Ovary (tissue), 9 donors: Measurements from ENCODE around the gene ALK. TPM values are rescaled to one million over a fixed set of nuclear protein-coding genes. Genes with fewer than 3 reads are reported as not detected.

ENCODE experiments used
- DNase-seq, 5 donors: peaks; one replicate each; pipeline ENCODE4 v3.0.0-alpha.2; 2019 to 2020
- H3K27ac ChIP-seq, 2 donors: fragments of 200-600 bp; one replicate each; pipeline versions ENCODE4 v1.5.1 to v1.8.0; 2019 to 2022
- H3K27me3 ChIP-seq: fragments of 200-600 bp; one replicate; pipeline ENCODE4 v1.8.0; 2022
- H3K36me3 ChIP-seq: fragments of 200-600 bp; sonication (generic); one replicate; pipeline ENCODE4 v1.5.1; 2019
- H3K4me1 ChIP-seq: one replicate; pipeline ENCODE4 v1.8.1; 2013; ENCODE audit warnings: mild to moderate bottlenecking, moderate library complexity; ENCODE audit not compliant: insufficient read depth
- H3K4me3 ChIP-seq: fragments of 200-600 bp; sonication (generic); one replicate; pipeline ENCODE4 v1.5.1; 2017
- H3K9me3 ChIP-seq, 2 donors: fragments of 200-600 bp in 1 of 2; sonication (generic) in 1 of 2; one replicate each; pipeline versions ENCODE4 v1.5.1 to v1.8.1; 2013 to 2019; ENCODE audit warnings: mild to moderate bottlenecking in 1 of 2, moderate library complexity in 1 of 2
- EP300 ChIP-seq: sonication (generic); formaldehyde crosslinking; IDR thresholded peaks from one replicate; pipeline ENCODE4 v1.6.1; 2017; ENCODE audit warnings: antibody characterized with exemption
- POLR2A ChIP-seq: fragments of 450-650 bp; IDR thresholded peaks from one replicate; pipeline ENCODE4 v1.6.1; 2017; ENCODE audit warnings: antibody characterized with exemption, mild to moderate bottlenecking, moderate library complexity
- WGBS, 3 donors: extraction: QIAGEN DNeasy Blood & Tissue Kit in 1 of 3; methylation state at CpG; one replicate each; pipeline versions ENCODE4 v1.1.5 to v1.1.7; 2013 to 2017; 5-methylcytosine and 5-hydroxymethylcytosine counted together
- intact Hi-C, 4 donors: fragments of 100-400 bp; cut with DNase I; formaldehyde crosslinking; loops; one replicate each; pipeline versions ENCODE4 v1.11.0 to v1.15.1; 2022 to 2023
- polyA plus RNA-seq, 2 donors: library from polyadenylated mRNA; stranded (reverse); fragments of 200-250 nt in 1 of 2; fragments of 350-450 nt in 1 of 2; fragmentation: Illumina TruSeq in 1 of 2; extraction: RNeasy Lipid Tissue Mini Kit (QIAGEN cat#74804) in 1 of 2; gene quantifications; one replicate each; pipeline ENCODE4 v1.2.3, GENCODE V29; 2013 to 2014
- total RNA-seq, 7 donors: library from RNA; depleted of rRNA in 2 of 7; stranded (reverse); fragments of >200 nt in 2 of 7; fragmentation: NEBNext Ultra II Directional in 3 of 7; extraction: Animal tissue kit (Norgen Biotek cat#: 25700) in 3 of 7; gene quantifications; one replicate each; pipeline versions ENCODE4 v1.1.0 to v1.2.4, GENCODE V29; 2016 to 2023
- TF ChIP-seq, protein P1 (sequence below), 3 donors: fragments of 450-650 bp in 2 of 3; fragments of 200-600 bp in 1 of 3; IDR thresholded peaks; one replicate each; pipeline versions ENCODE4 v1.5.1 to v1.8.0; 2016 to 2022; ENCODE audit warnings: antibody characterized with exemption in 3 of 3, mild to moderate bottlenecking in 1 of 3
- donor health status: DM: no; HTN: no; CAD: no; lungs with moderate emphysema.
- donor health status: DM: no; HTN: no; CAD: no.
- donor health status: Bipolar disorder and iron deficiency.
- donor health status: DM: yes; HTN: yes; CAD: no.
- donor health status: DM: no; HTN: no; CAD: no.
- donor health status: DM: yes; HTN: yes; CAD: no.

Gene ALK
- total and polyA plus RNA-seq, 9 donors, result 0.05 to 1.7 (median 0.23) TPM; not detected in 1

DNA sequence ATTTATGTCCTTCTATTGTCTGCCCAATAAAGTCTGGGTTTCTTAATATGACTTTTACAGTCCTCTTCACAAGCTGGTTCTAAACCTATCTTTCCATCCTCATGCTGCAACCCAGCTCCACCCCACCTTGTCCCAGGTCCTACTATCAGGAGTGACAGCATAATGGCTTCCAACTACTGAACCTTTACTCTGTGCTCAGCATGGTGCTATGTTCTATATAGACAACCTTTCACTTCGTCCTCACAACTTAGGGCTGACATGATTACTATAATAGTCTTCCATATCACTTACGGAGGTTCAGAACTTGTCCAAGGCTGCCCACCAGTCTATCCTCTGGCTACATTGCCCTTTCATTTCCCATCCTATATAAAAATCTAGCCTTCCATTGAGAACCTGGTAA lies 256.8 kb downstream of the ALK start:
- TF ChIP-seq, protein P1, sequence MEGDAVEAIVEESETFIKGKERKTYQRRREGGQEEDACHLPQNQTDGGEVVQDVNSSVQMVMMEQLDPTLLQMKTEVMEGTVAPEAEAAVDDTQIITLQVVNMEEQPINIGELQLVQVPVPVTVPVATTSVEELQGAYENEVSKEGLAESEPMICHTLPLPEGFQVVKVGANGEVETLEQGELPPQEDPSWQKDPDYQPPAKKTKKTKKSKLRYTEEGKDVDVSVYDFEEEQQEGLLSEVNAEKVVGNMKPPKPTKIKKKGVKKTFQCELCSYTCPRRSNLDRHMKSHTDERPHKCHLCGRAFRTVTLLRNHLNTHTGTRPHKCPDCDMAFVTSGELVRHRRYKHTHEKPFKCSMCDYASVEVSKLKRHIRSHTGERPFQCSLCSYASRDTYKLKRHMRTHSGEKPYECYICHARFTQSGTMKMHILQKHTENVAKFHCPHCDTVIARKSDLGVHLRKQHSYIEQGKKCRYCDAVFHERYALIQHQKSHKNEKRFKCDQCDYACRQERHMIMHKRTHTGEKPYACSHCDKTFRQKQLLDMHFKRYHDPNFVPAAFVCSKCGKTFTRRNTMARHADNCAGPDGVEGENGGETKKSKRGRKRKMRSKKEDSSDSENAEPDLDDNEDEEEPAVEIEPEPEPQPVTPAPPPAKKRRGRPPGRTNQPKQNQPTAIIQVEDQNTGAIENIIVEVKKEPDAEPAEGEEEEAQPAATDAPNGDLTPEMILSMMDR (IDR thresholded peaks at IDR 0.05), result no peak
- no peak for TF ChIP-seq EP300
- Histone ChIP-seq H3K27me3 (no peaks in the 10 kb centered on the region), H3K9me3 (no peaks in the 10 kb centered on the region), H3K4me3 (no peak overlapping the region), H3K36me3 (no peaks in the 10 kb centered on the region), H3K4me1 (no peaks in the 10 kb centered on the region), H3K27ac (no peak overlapping the region)
- WGBS, 3 donors, result 74 to 90% (median 81%) methylated on average over 2 of the region's 2 CpGs
- no peak for DNase-seq
- intact Hi-C loops, result no loop called here

DNA sequence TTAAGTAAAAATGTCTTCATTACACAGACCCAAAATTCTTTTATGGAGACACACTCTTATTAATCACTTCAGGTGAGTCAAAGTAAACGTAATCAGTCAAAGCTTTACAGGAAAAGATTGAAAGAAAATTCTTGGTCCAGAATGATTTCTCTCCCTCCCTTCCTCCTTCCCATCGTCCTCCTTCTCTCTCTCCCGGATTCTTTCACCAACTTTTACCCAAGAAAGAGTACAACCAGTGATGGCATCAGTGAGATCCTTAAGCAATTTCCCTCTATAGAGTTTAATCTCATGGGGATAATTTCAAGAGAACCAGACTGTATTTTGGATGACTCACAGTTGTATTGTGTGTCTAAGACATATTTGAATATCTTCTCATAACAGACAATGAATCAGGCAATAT lies 258.1 kb downstream of the ALK start:
- H3K9me3 ChIP-seq, result no peaks in the 10 kb centered on the region
- intact Hi-C loops, result no loop called here
- 63 to 83% (median 82%) methylated on average over 3 of the region's 3 CpGs for WGBS, 3 donors
- H3K4me3 ChIP-seq, result no peak overlapping the region
- no peaks in the 10 kb centered on the region for H3K36me3 ChIP-seq
- DNase-seq, result no peak
- H3K27ac ChIP-seq, result no peak overlapping the region
- TF ChIP-seq, protein P1 (IDR thresholded peaks at IDR 0.05), result no peak
- TF ChIP-seq EP300, result no peak
- H3K4me1 ChIP-seq, result no peaks in the 10 kb centered on the region
- no peaks in the 10 kb centered on the region for H3K27me3 ChIP-seq

DNA sequence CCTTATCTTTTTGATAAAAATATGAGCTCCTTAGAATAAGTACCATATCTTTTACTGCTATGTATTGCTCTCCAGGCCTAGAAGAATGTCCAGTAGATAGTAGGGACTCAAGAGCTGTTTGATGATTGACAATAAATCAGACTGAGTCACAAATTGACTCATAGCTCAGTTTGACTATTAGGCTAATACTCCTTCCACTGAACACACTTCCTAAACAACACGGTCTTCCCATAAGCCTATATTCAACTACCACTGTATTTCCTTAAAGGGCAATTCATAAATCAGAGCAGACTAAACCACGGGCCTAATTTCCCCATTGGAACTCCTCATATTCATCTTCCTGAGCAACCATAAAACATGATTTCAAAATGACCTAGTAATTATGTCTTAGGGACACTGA lies 258.5 kb downstream of the ALK start:
- no peaks in the 10 kb centered on the region for H3K9me3 ChIP-seq
- intact Hi-C loops, result no loop called here
- no peaks in the 10 kb centered on the region for H3K27me3 ChIP-seq
- 68 to 78% (median 74%) methylated on average over 2 of the region's 2 CpGs for WGBS, 3 donors
- no peak for DNase-seq
- H3K4me1 ChIP-seq, result no peaks in the 10 kb centered on the region
- no peak overlapping the region for H3K4me3 ChIP-seq
- TF ChIP-seq, protein P1 (IDR thresholded peaks at IDR 0.05), result no peak
- no peak for TF ChIP-seq EP300
- TF ChIP-seq POLR2A, result no peak
- no peak overlapping the region for H3K27ac ChIP-seq
- H3K36me3 ChIP-seq, result no peaks in the 10 kb centered on the region

DNA sequence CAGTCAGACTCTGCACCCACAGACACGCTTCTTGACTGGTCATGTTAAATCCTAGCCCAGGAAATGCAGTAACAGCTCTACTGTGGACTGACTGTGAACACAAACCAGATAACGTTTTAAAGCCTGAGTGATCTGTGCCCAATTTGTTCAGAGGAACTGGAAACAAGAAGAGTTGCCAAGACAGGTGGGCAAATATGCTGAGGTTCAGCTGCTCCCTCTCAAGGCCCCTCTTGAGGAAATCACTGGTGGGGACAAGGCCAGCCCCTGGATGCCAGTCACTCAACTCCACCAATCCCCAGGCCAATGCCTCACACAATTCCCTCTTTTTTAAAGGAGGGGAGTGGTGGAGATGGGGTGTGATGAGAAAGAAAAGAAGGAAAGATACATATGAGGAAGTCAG lies 261.2 kb downstream of the ALK start:
- H3K4me3 ChIP-seq, result no peak overlapping the region
- H3K27me3 ChIP-seq, result no peaks in the 10 kb centered on the region
- no peaks in the 10 kb centered on the region for H3K9me3 ChIP-seq
- H3K36me3 ChIP-seq, result no peaks in the 10 kb centered on the region
- no peak overlapping the region for H3K27ac ChIP-seq
- TF ChIP-seq EP300 (no peak), POLR2A (no peak)
- TF ChIP-seq, protein P1 (IDR thresholded peaks at IDR 0.05), result no peak
- H3K4me1 ChIP-seq, result no peaks in the 10 kb centered on the region
- no peak for DNase-seq
- intact Hi-C loops, result no loop called here
- 64 to 77% (median 74%) methylated on average over 2 of the region's 2 CpGs for WGBS, 3 donors

DNA sequence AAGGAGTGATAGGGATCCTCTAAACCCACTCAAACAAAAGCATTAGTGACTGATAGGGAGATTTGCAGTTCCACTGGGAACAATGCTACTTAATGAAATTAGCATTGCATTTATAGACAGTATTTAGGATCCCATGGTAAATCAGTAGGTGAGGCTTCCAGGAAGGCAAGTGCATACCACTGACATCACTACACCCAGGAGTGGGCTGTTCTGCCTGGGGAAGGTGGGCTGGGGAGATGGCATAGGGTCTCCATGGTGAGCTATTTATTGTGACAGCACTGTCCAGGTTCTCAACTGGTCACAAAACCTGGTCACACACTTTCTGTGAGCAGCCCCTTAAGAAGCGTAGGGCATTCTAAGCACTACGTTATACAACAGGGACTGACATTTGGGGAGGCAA lies 262.2 kb downstream of the ALK start:
- H3K27me3 ChIP-seq, result no peaks in the 10 kb centered on the region
- intact Hi-C loops, result no loop called here
- H3K4me3 ChIP-seq, result no peak overlapping the region
- H3K36me3 ChIP-seq, result no peaks in the 10 kb centered on the region
- TF ChIP-seq, protein P1 (IDR thresholded peaks at IDR 0.05), result no peak
- no peak for TF ChIP-seq EP300
- no peak for TF ChIP-seq POLR2A
- H3K27ac ChIP-seq, result no peak overlapping the region
- H3K4me1 ChIP-seq, result no peaks in the 10 kb centered on the region
- DNase-seq, result no peak
- 83 to 92% (median 85%) methylated on average over 2 of the region's 2 CpGs for WGBS, 3 donors
- no peaks in the 10 kb centered on the region for H3K9me3 ChIP-seq
